ENCODE results near the gene FBN3.

- TF ChIP-seq CTCF (IDR thresholded peaks at IDR 0.05) (no peak), ZFX (IDR thresholded peaks at IDR 0.05; ENCODE audit: borderline replicate concordance) (no peak)
Observed at GRCh38 chr19:8110931-8111330, 38.5 kb downstream of the FBN3 start.
